GM21786 (cell line): ENCODE results near the gene PLSCR4.
A peak's percentile ranks its signal among the peaks of the same experiment; 100 is the strongest.

Experiments
- ATAC-seq: cut with Tn5 transposase; IDR thresholded peaks from one replicate; pipeline ENCODE4 v1.9.1; 2021; ENCODE audit not compliant: unreplicated experiment

Gene PLSCR4

DNA sequence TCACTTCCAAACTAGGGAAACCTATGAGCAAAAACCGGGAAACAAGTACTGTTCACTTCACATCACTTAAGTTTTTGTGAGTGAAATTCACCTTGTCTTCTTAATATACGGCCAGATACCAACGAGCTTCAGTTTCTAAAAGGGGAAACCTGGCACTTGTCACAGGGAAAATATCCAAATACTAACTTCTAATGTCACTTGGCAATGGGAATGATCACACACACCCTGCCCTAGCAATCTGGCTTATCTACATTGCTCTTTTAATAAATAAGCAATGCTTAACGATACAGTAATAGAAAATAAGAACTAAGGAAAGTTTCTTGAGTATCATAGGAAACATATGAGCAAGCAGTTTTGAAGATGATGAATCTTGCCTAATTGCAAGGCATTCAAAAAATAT is 55.3 kb downstream of the PLSCR4 start:
- ATAC-seq = no peak

DNA sequence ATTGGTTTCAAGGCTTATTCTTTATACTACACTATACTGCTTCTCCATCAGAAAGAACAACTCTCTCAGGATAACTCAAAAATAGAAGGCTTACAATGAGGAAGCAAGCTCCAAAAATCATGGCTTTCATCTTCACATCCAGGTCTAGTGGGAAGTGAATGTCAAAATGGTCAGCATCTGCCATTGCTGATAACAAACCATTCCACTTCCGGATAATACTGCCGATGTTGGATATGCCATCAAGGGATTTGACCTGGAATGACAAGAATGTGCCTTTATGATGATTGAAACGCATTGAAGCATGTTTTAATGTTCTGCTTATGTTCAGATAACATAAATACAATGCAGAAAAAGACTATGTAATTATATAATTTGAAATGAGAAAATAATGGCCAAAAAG is 55.9 kb downstream of the PLSCR4 start:
- ATAC-seq = no peak

GRCh38 chr3:146191051-146191450 is 59.9 kb downstream of the PLSCR4 start:
- no peak for ATAC-seq

DNA sequence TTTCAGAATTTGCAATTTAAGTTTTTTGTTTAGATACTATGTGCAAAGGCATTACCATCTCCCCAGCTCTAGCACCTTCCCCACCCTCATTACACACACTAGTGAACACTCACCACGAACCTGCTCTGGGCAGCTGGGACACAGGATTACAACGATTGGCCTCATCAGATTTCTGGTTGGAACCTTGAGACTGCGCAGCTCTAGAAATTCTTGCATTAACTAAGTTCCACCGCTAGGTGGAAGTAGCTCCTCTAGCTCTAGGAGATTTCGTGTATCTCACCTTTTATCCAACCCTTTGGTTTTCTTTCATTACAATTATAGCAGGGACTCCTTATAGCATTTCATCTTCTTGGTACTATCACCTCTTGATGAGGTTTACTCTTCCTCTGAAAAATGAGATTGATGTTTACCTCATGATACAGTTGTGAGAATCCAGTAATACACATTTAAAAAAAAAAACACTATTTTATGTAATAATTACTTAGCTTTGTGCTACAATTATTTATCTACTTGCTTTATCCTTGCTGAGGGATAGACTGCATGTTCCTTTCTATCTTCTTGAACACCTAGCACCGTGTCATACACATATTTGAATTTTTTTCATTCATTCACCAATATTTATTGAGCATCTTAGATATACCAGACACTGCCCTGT is 61.3 kb downstream of the PLSCR4 start:
- peak; percentile 88 for ATAC-seq

- ATAC-seq = no peak
These were observed 63.5 kb downstream of the PLSCR4 start for GRCh38 chr3:146187334-146187950.

GRCh38 chr3:146184241-146185015 is 66.5 kb downstream of the PLSCR4 start:
- no peak for ATAC-seq

GRCh38 chr3:146181216-146181615 is 69.7 kb downstream of the PLSCR4 start:
- ATAC-seq = no peak

GRCh38 chr3:146180376-146180775 is 70.5 kb downstream of the PLSCR4 start:
- no peak for ATAC-seq

DNA sequence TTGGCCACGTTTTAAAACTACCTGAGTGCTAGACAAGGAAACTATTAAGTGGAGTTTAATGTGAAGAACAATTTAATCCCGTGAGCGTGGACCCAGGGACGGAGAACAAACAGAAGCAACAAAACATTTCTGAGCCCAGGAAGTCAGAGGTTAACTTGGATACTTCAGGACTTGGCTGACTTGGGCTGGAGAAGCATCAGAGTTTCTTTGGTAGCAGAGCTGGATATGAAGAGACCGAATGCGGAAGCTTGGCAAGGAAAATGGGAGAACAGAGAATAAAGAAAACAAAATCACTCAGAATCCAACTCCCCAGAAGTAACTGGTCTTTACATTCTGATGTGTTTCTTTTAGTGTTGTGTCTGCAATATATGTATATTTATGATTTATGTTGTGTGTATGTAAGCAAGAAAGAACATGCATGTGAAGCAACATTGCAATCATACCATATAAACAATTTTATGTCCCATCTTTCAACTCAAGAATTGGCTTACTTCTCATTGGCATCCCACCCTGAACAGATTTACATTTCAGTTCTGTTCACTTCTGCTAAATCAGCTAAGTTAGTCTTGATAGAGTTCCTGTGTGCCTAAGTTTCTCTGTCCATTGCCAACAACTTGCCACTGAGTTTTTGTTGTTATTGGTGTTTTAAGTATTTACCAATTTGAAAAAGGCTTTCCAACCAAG is 72.8 kb downstream of the PLSCR4 start:
- ATAC-seq = no peak

DNA sequence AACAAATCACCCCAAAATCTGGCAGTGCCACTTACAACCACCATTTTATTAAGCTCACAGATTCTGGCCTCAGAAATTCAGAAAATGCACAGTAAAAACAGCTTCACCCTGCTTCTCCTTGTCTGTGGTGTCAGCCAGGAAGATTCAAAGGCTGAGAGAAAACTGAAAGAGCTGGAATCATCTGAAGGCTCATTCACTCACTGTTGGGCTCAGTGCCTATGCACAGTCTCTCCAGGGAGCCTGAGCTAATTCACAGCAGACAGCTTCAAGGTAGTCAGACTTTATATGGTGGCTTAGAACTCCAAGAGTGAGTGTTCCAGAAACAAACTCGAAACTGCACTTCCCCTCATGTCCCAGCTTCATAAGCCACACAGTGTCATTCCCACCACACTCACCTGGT is 73.4 kb downstream of the PLSCR4 start:
- no peak for ATAC-seq

GRCh38 chr3:146177072-146177471 is 73.8 kb downstream of the PLSCR4 start:
- no peak for ATAC-seq

- ATAC-seq = no peak
These were observed 78.3 kb downstream of the PLSCR4 start for GRCh38 chr3:146172586-146172985.

GRCh38 chr3:146170591-146170990 is 80.3 kb downstream of the PLSCR4 start:
- ATAC-seq = no peak

GRCh38 chr3:146169891-146170290 is 81.0 kb downstream of the PLSCR4 start:
- ATAC-seq = no peak

- no peak for ATAC-seq
These were observed 84.1 kb downstream of the PLSCR4 start for GRCh38 chr3:146166826-146167225.

DNA sequence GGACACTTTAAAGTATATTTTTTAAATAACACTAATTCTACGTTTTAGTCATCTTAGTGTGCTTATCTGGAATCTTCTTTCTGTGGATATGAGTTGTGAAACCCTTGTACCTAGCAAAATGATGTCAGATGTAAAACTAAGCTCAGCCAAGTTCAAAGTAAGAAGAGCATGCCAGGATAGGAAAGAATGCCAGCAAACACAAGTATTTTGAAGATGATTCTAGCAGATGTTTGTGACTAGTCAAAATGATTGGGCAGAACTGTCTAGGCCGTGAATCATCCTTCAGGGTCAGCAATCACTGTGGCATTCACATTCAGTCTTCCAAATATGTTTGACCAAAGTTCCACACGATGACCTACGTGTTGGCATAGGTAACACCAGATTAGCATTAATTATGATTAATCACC is 84.5 kb downstream of the PLSCR4 start:
- ATAC-seq = no peak

DNA sequence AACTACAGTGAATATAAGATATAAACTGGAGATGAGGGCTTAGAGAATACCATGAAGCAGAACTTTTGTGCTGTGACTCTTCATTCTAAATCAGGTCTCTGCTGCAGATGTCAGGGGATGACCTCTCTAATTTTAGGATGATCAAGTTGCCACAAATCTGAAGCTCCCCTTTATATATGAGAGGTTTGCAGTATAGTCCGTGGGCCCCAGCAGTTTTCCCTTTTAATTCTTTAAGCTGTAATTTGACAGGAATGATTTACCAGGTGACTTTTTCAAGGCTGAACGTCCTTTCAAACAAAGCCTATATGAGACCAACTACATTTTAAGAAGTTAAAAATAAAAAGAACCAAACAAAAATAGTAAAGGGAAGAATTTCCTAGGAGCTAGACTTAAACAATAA is 85.0 kb downstream of the PLSCR4 start:
- ATAC-seq = no peak

- ATAC-seq = no peak
These were observed 85.7 kb downstream of the PLSCR4 start for GRCh38 chr3:146164971-146165769.

DNA sequence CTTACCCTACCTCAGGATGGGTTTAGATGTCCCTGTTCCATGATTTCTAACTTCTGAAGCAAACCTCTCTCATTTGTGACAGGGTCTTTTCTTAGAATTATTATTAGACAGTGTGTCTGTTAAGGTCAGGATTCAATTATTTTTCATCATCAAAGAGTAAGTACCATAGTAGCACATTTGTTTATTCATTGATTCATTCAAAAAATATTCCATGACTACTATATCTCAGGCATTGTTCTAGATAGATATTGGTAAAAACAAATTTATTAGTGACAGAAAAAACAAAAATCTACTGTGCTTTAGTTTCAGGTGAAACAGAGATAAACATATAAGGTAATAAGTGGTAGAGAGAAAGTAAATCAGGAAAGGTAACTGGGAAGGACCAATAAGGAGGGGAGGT is 86.4 kb downstream of the PLSCR4 start:
- no peak for ATAC-seq

DNA sequence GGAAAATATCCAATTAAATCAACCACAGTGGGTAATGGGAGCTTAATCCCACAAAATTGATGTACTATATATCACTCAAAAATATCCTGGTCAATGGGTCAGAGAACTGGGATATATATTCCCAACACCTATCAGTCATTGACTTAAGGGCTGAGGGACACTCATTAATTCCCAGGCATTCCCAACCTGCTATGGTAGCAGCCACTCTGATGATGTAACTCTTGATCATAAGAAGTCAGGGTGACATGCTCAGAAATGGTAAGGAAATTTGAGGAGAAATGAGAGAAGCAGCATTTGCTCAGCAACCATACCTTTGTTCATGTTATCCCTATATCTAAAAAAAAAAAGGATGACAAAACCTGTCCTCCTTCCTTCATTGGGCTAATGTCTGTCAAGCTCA is 86.8 kb downstream of the PLSCR4 start:
- ATAC-seq = no peak

- ATAC-seq = no peak
These were observed 87.3 kb downstream of the PLSCR4 start for GRCh38 chr3:146163584-146163983.
